Measurements from ENCODE around the gene CPD. TPM values are rescaled to one million over a fixed set of nuclear protein-coding genes. Genes with fewer than 3 reads are reported as not detected.

Gene CPD
- total and polyA plus RNA-seq, 2 of the 13 experiments (the other 11 are each of a cell fraction or from before 2014, with no cell fraction given), result 46.1 to 72.3 TPM

- peak; percentile 60; the same call in 1 of the 2 replicates for TF ChIP-seq ARID5B (CRISPR knock-in tag; IDR thresholded peaks at IDR 0.05)
- no peak for TF ChIP-seq ZNF619 (CRISPR knock-in tag; IDR thresholded peaks at IDR 0.05)
- peak; percentile 42; the same call in 1 of the 2 replicates for TF ChIP-seq NCOA2 (CRISPR knock-in tag; IDR thresholded peaks at IDR 0.05)
- TF ChIP-seq ZBTB14 (CRISPR knock-in tag; IDR thresholded peaks at IDR 0.05), result no peak
- TF ChIP-seq SOX13 (IDR thresholded peaks at IDR 0.05), result no peak
- TF ChIP-seq SOX13 (CRISPR knock-in tag; conservative IDR thresholded peaks at IDR 0.05 in 1 of 2, IDR thresholded peaks at IDR 0.05 in 1 of 2), result peak in 1 of 2 experiments; percentile 75; a peak in 2 of 4 replicates
- TF ChIP-seq SUZ12 (IDR thresholded peaks at IDR 0.05; ENCODE audit: low read depth, low read length), result no peak
- peak; percentile 38; the same call in 1 of the 2 replicates for TF ChIP-seq TARDBP (CRISPR knock-in tag; IDR thresholded peaks at IDR 0.05)
- peak; percentile 32; the same call in 1 of the 2 replicates for TF ChIP-seq RXRB (CRISPR knock-in tag; IDR thresholded peaks at IDR 0.05; ENCODE audit: borderline replicate concordance)
- TF ChIP-seq PATZ1 (CRISPR knock-in tag; IDR thresholded peaks at IDR 0.05), result peak; percentile 54; the same call in 1 of the 2 replicates
- no peak for TF ChIP-seq RFXANK (CRISPR knock-in tag; IDR thresholded peaks at IDR 0.05)
- no peak for TF ChIP-seq MATR3 (CRISPR knock-in tag; IDR thresholded peaks at IDR 0.05)
- TF ChIP-seq TBX3 (IDR thresholded peaks at IDR 0.05; ENCODE audit: borderline replicate concordance), result no peak
- TF ChIP-seq POGZ (CRISPR knock-in tag; IDR thresholded peaks at IDR 0.05), result no peak
- TF ChIP-seq FOXA1 (IDR thresholded peaks at IDR 0.05), result no peak
- peak; percentile 85 for TF ChIP-seq FOXA1 (CRISPR knock-in tag; IDR thresholded peaks at IDR 0.05)
- TF ChIP-seq NR2F1 (CRISPR knock-in tag; IDR thresholded peaks at IDR 0.05), result peak in 1 of 2 experiments; percentile 17; a peak in 1 of 4 replicates
- no peak for TF ChIP-seq ATF4 (CRISPR knock-in tag; IDR thresholded peaks at IDR 0.05)
- peak; percentile 37 for TF ChIP-seq SAP130 (CRISPR knock-in tag; IDR thresholded peaks at IDR 0.05; ENCODE audit: low read depth)
- no peak for TF ChIP-seq ZBTB7B (CRISPR knock-in tag; IDR thresholded peaks at IDR 0.05)
- TF ChIP-seq POGK (CRISPR knock-in tag; conservative IDR thresholded peaks at IDR 0.05), result no peak
Observed at GRCh38 chr17:30395398-30396022, 16.8 kb downstream of the CPD start (continued).
